ENCODE measurements around the gene ANKIB1. TPM values are rescaled to one million over a fixed set of nuclear protein-coding genes. Genes with fewer than 3 reads are reported as not detected.

ANKIB1 gene
- total RNA-seq, 1 experiment from 2014 or later: 17.5 TPM

Other genes starting within 250 kb of the ANKIB1 start
- 99.5 and 110 TPM in 2 replicates for gene CYP51A1, start 111.5 kb upstream of the ANKIB1 start, total RNA-seq (2014; rRNA removed; shearing (Covaris generic))
- not detected in 2 replicates for gene LRRD1, start 66.8 kb upstream of the ANKIB1 start, total RNA-seq (2014; rRNA removed; shearing (Covaris generic))
- gene KRIT1, start 60 bp upstream of the ANKIB1 start, total RNA-seq (2014; rRNA removed; shearing (Covaris generic)): 18.3 and 19.8 TPM in 2 replicates
- gene GATAD1, start 201.5 kb downstream of the ANKIB1 start, total RNA-seq (2014; rRNA removed; shearing (Covaris generic)): 28.0 and 41.6 TPM in 2 replicates
- gene ERVW-1, start 232.0 kb downstream of the ANKIB1 start, total RNA-seq (2014; rRNA removed; shearing (Covaris generic)): 0.52 and 1.1 TPM in 2 replicates